ENCODE data around the gene CRELD2. TPM values are rescaled to one million over a fixed set of nuclear protein-coding genes. Genes with fewer than 3 reads are reported as not detected.

CRELD2 gene
- total RNA-seq, 5 donors from 2014 or later (not counting 1 experiment from before 2014, with no cell fraction given): 28.2 to 42.7 (median 39.6) TPM

GRCh38 chr22:49962012-49962750 is 43.7 kb downstream of the CRELD2 start:
- peaks cover 19 to 41% (median 30%) of the 10 kb centered on the region in 3 donors for H3K4me1 Mint-ChIP-seq
- POLR2A ChIA-PET: interaction anchor here in 1 of 2 donors (1.2 kb wide), 1 partner anchor 578 kb away, joined by 6 read pairs; no protein-coding TSS in a partner anchor
- Histone ChIP-seq H3K4me1 (ENCODE audit: control insufficient read depth in 1 of 2, extremely low read depth in 1 of 2, insufficient read depth in 2 of 2, low read length in 2 of 2) (peaks cover 13 to 61% of the 10 kb centered on the region in 2 experiments), H3K36me3 (ENCODE audit: control insufficient read depth in 2 of 2, extremely low read depth in 1 of 2, insufficient read depth in 1 of 2, low read length in 1 of 2) (peaks cover 10 to 15% of the 10 kb centered on the region in 2 donors), H3K9me3 (no peaks in the 10 kb centered on the region), H3K4me3 (ENCODE audit: control insufficient read depth in 1 of 2, extremely low read depth in 1 of 2, low read length in 1 of 2) (peak overlapping the region; percentile 51 to 86), H3K27me3 (replicated peaks in 1 of 2; ENCODE audit: control insufficient read depth in 2 of 2, extremely low read depth in 1 of 2, insufficient read depth in 2 of 2, low read length in 1 of 2) (no peaks in the 10 kb centered on the region), H3K27ac (ENCODE audit: low read length) (peak overlapping the region; percentile 97)
- H3K36me3 Mint-ChIP-seq: peaks cover 7% of the 10 kb centered on the region
- CTCF ChIA-PET: interaction anchor here in 1 of 2 donors (0.5 to 1.2 kb wide), 4 partner anchors 9 to 563 kb away, joined by 3 to 7 read pairs (median 4); partner anchors contain the start of gene SCO2
- DNase-seq (peak; percentile 32 to 93 (median 78)), ATAC-seq (replicated peaks in 1 of 4) (peak in 3 of 4 experiments; percentile 6 to 54 (median 8))
- H3K27me3 Mint-ChIP-seq: no peaks in the 10 kb centered on the region
- WGBS (ENCODE audit: insufficient coverage): 4% methylated on average over 47 of the region's 70 CpGs
- peak overlapping the region; percentile 87 to 92 (median 87) for H3K4me3 Mint-ChIP-seq
- H3K9me3 Mint-ChIP-seq: no peaks in the 10 kb centered on the region
- peak overlapping the region; percentile 81 to 87 for H3K27ac Mint-ChIP-seq

GRCh38 chr22:49962751-49963646 is 44.6 kb downstream of the CRELD2 start:
- H3K36me3 Mint-ChIP-seq: peaks cover 7% of the 10 kb centered on the region
- H3K4me1 Mint-ChIP-seq: peaks cover 27 to 46% (median 34%) of the 10 kb centered on the region in 3 donors
- H3K9me3 Mint-ChIP-seq: no peaks in the 10 kb centered on the region
- H3K27ac Mint-ChIP-seq: peak overlapping the region; percentile 69 to 87
- Histone ChIP-seq H3K27me3 (replicated peaks in 1 of 2; ENCODE audit: control insufficient read depth in 2 of 2, extremely low read depth in 1 of 2, insufficient read depth in 2 of 2, low read length in 1 of 2) (no peaks in the 10 kb centered on the region), H3K4me3 (ENCODE audit: control insufficient read depth in 1 of 2, extremely low read depth in 1 of 2, low read length in 1 of 2) (peak overlapping the region; percentile 51 to 86), H3K27ac (ENCODE audit: low read length) (peak overlapping the region; percentile 93), H3K4me1 (ENCODE audit: control insufficient read depth in 1 of 2, extremely low read depth in 1 of 2, insufficient read depth in 2 of 2, low read length in 2 of 2) (peaks cover 13 to 65% of the 10 kb centered on the region in 2 experiments), H3K36me3 (ENCODE audit: control insufficient read depth in 2 of 2, extremely low read depth in 1 of 2, insufficient read depth in 1 of 2, low read length in 1 of 2) (peaks cover 10 to 15% of the 10 kb centered on the region in 2 donors), H3K9me3 (no peaks in the 10 kb centered on the region)
- 60% methylated on average over 61 of the region's 63 CpGs for WGBS (ENCODE audit: insufficient coverage)
- peak overlapping the region; percentile 75 to 92 (median 87) for H3K4me3 Mint-ChIP-seq
- no peaks in the 10 kb centered on the region for H3K27me3 Mint-ChIP-seq
- DNase-seq (peak in 4 of 35 experiments; percentile 2 to 24 (median 6)), ATAC-seq (replicated peaks in 1 of 4) (no peak)
- CTCF ChIA-PET: interaction anchor here in 1 of 2 donors (0.5 to 1.2 kb wide), 4 partner anchors 8 to 563 kb away, joined by 3 to 7 read pairs (median 4); partner anchors contain the start of gene SCO2
- POLR2A ChIA-PET: interaction anchor here in 1 of 2 donors (1.2 kb wide), 1 partner anchor 577 kb away, joined by 6 read pairs; no protein-coding TSS in a partner anchor

GRCh38 chr22:49963647-49964026 is 45.2 kb downstream of the CRELD2 start:
- Mint-ChIP-seq H3K4me1 (peaks cover 30 to 47% (median 34%) of the 10 kb centered on the region in 3 donors), H3K27me3 (no peaks in the 10 kb centered on the region), H3K27ac (peak overlapping the region; percentile 68 to 87), H3K36me3 (peaks cover 7% of the 10 kb centered on the region), H3K4me3 (peak overlapping the region; percentile 75 to 92 (median 87)), H3K9me3 (no peaks in the 10 kb centered on the region)
- 48% methylated on average over 4 of the region's 6 CpGs for WGBS (ENCODE audit: insufficient coverage)
- Histone ChIP-seq H3K27me3 (replicated peaks in 1 of 2; ENCODE audit: control insufficient read depth in 2 of 2, extremely low read depth in 1 of 2, insufficient read depth in 2 of 2, low read length in 1 of 2) (no peaks in the 10 kb centered on the region), H3K4me3 (ENCODE audit: control insufficient read depth in 1 of 2, extremely low read depth in 1 of 2, low read length in 1 of 2) (peak overlapping the region in 1 of 2 donors; percentile 3), H3K27ac (ENCODE audit: low read length) (peak overlapping the region; percentile 93), H3K36me3 (ENCODE audit: control insufficient read depth in 2 of 2, extremely low read depth in 1 of 2, insufficient read depth in 1 of 2, low read length in 1 of 2) (peaks cover 10 to 15% of the 10 kb centered on the region in 2 donors), H3K9me3 (no peaks in the 10 kb centered on the region), H3K4me1 (ENCODE audit: control insufficient read depth in 1 of 2, extremely low read depth in 1 of 2, insufficient read depth in 2 of 2, low read length in 2 of 2) (peaks cover 13 to 65% of the 10 kb centered on the region in 2 experiments)
- POLR2A ChIA-PET: no interaction called here
- ATAC-seq (replicated peaks in 1 of 4) (no peak), DNase-seq (peak in 6 of 35 experiments; percentile 0 to 39 (median 30))
- CTCF ChIA-PET: no interaction called here

- CTCF ChIA-PET: no interaction called here
- Mint-ChIP-seq H3K4me1 (peaks cover 30 to 41% (median 30%) of the 10 kb centered on the region in 3 donors), H3K27ac (peak overlapping the region; percentile 68 to 87), H3K4me3 (peak overlapping the region; percentile 13 to 92 (median 87)), H3K36me3 (peaks cover 7% of the 10 kb centered on the region), H3K27me3 (no peaks in the 10 kb centered on the region), H3K9me3 (no peaks in the 10 kb centered on the region)
- 57% methylated on average over 10 of the region's 19 CpGs for WGBS (ENCODE audit: insufficient coverage)
- Histone ChIP-seq H3K9me3 (no peaks in the 10 kb centered on the region), H3K4me3 (ENCODE audit: control insufficient read depth in 1 of 2, extremely low read depth in 1 of 2, low read length in 1 of 2) (no peak overlapping the region), H3K4me1 (ENCODE audit: control insufficient read depth in 1 of 2, extremely low read depth in 1 of 2, insufficient read depth in 2 of 2, low read length in 2 of 2) (peaks cover 11 to 65% of the 10 kb centered on the region in 2 experiments), H3K27me3 (replicated peaks in 1 of 2; ENCODE audit: control insufficient read depth in 2 of 2, extremely low read depth in 1 of 2, insufficient read depth in 2 of 2, low read length in 1 of 2) (no peaks in the 10 kb centered on the region), H3K36me3 (ENCODE audit: control insufficient read depth in 2 of 2, extremely low read depth in 1 of 2, insufficient read depth in 1 of 2, low read length in 1 of 2) (peaks cover 10 to 15% of the 10 kb centered on the region in 2 donors), H3K27ac (ENCODE audit: low read length) (peak overlapping the region; percentile 93)
- ATAC-seq (replicated peaks in 1 of 4): no peak
- peak in 11 of 35 experiments; percentile 25 to 60 (median 42) for DNase-seq
- POLR2A ChIA-PET: no interaction called here
Observed at GRCh38 chr22:49964136-49965090, 46.0 kb downstream of the CRELD2 start.

- ATAC-seq (replicated peaks in 1 of 4): no peak
- no peaks in the 10 kb centered on the region for H3K9me3 ChIP-seq
Observed at GRCh38 chr22:49965091-49966040, 46.9 kb downstream of the CRELD2 start.

More at GRCh38 chr22:49965091-49966040, 46.9 kb downstream of the CRELD2 start:
- Histone ChIP-seq H3K27ac (ENCODE audit: low read length) (no peak overlapping the region), H3K36me3 (ENCODE audit: control insufficient read depth in 2 of 2, extremely low read depth in 1 of 2, insufficient read depth in 1 of 2, low read length in 1 of 2) (peaks cover 10 to 15% of the 10 kb centered on the region in 2 donors), H3K4me3 (ENCODE audit: control insufficient read depth in 1 of 2, extremely low read depth in 1 of 2, low read length in 1 of 2) (no peak overlapping the region), H3K4me1 (ENCODE audit: control insufficient read depth in 1 of 2, extremely low read depth in 1 of 2, insufficient read depth in 2 of 2, low read length in 2 of 2) (peaks cover 7 to 69% of the 10 kb centered on the region in 2 experiments), H3K27me3 (replicated peaks in 1 of 2; ENCODE audit: control insufficient read depth in 2 of 2, extremely low read depth in 1 of 2, insufficient read depth in 2 of 2, low read length in 1 of 2) (peaks cover 0 to 4% of the 10 kb centered on the region in 2 experiments)
- ChIA-PET POLR2A (no interaction called here), CTCF (no interaction called here)
- peak overlapping the region in 1 of 2 donors; percentile 49 for H3K27ac Mint-ChIP-seq
- no peaks in the 10 kb centered on the region for H3K27me3 Mint-ChIP-seq
- 88% methylated on average over 14 of the region's 22 CpGs for WGBS (ENCODE audit: insufficient coverage)
- H3K36me3 Mint-ChIP-seq: peaks cover 7% of the 10 kb centered on the region
- no peaks in the 10 kb centered on the region for H3K9me3 Mint-ChIP-seq
- peak overlapping the region in 1 of 3 donors; percentile 92 for H3K4me3 Mint-ChIP-seq
- peak in 3 of 35 experiments; percentile 2 to 25 (median 17) for DNase-seq
- peaks cover 30 to 46% (median 33%) of the 10 kb centered on the region in 3 donors for H3K4me1 Mint-ChIP-seq

Data from T-cell (primary cell).